IPS-15b (cell line): ENCODE data around the gene HK1.
"Not testable (repeated sequence)": the region's sequence is repeated elsewhere in the genome, so short reads cannot be mapped to it uniquely, and the experiment has no call there.

Experiments used
- H3K27me3 ChIP-seq: one replicate; pipeline ENCODE4 v1.6.1; 2013; ENCODE audit warnings: low read length; ENCODE audit not compliant: control insufficient read depth, insufficient read depth
- H3K36me3 ChIP-seq: one replicate; pipeline ENCODE4 v1.6.1; 2013; ENCODE audit warnings: low read length; ENCODE audit not compliant: control insufficient read depth, insufficient read depth
- H3K4me1 ChIP-seq: one replicate; pipeline ENCODE4 v1.6.1; 2013; ENCODE audit warnings: mild to moderate bottlenecking, low read length; ENCODE audit not compliant: control insufficient read depth, insufficient read depth
- H3K4me3 ChIP-seq: one replicate; pipeline ENCODE4 v1.5.1; 2013; ENCODE audit warnings: low read depth, low read length
- H3K9ac ChIP-seq: one replicate; pipeline ENCODE4 v1.6.1; 2013; ENCODE audit warnings: low read depth, mild to moderate bottlenecking, low read length
- H3K9me3 ChIP-seq: one replicate; pipeline ENCODE4 v1.6.1; 2013; ENCODE audit warnings: mild to moderate bottlenecking, low read length; ENCODE audit not compliant: control insufficient read depth, insufficient read depth

The HK1 gene

DNA sequence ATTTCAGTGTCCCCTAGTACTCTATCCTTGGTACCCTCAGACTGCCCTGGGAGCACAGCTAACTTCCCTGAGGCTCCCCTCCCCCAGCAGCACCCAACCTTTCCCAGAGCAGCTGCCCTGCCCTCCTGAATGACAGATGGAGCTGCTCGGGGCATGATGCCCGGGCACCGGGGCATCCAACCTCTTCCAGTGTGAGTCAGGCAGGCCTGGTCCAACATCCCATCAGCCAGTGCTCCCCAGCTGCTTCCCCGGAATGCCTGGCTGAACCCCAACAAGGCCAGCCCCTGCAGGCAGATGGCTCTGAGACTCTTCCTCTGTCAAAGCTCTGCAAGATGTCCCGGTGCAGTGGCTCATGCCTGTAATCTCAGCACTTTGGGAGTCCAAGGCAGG, 161.0 kb downstream of the HK1 start:
- H3K4me3 ChIP-seq, result no peak overlapping the region
- H3K9ac ChIP-seq, result no peak overlapping the region

DNA sequence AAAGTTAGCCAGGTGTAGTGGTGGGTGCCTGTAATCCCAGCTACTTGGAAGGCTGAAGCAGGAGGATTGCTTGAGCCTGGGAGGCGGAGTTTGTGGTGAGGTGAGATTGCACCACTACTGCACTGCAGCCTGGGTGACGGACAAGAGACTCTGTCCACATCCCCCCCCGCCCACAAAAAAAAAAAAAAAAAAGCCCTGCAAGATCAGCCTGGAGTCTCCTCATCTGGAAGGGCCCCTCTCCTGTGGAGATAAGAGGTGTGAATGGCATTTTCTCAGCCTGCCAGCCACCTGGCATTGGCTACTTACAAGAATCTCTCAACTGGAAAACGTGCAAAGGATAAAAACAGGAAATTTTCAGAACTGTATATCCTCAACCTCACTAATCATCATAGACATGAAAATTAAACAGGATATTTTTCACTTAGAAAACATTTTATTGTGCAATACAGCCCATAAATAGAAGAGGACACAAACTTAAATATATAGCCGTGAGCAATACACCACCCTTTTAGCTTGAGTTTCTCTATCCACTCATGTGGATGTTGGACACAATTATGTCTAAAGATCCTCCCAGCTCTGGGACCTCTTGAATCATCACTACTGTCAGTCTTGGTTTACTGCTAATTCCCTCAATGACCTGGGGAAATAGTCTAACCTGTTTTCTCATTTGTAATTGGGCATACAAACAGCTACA, 161.7 kb downstream of the HK1 start:
- Histone ChIP-seq H3K9me3 (no peaks in the 10 kb centered on the region), H3K4me1 (peaks cover 2% of the 10 kb centered on the region), H3K27me3 (peaks cover 5% of the 10 kb centered on the region), H3K4me3 (no peak overlapping the region), H3K9ac (no peak overlapping the region), H3K36me3 (no peaks in the 10 kb centered on the region)

More for the DNA sequence above, 161.0 kb downstream of the HK1 start:
- Histone ChIP-seq H3K36me3 (no peaks in the 10 kb centered on the region), H3K4me1 (peaks cover 2% of the 10 kb centered on the region), H3K9me3 (no peaks in the 10 kb centered on the region), H3K27me3 (peaks cover 3% of the 10 kb centered on the region)

DNA sequence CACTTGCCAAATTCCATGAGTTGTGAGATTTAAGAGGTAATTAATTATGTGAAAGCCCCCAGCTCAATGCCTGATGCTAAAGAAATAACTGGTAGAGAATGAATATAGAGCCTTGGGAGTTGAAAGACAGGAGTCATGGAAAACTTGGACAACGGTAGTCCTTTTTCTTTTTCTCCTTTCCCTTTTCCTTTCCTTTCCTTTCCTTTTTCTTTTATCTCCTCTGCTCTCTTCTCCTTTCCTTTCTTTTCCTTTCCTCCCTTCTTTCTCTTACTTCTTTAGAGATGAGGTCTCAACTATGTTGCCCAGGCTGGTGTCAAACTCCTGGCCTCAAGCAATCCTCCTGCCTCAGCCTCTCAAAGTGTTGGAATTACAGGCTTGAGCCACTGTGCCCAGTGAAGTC, 165.1 kb downstream of the HK1 start:
- Histone ChIP-seq H3K27me3 (peaks cover 8% of the 10 kb centered on the region), H3K4me3 (no peak overlapping the region), H3K9me3 (no peaks in the 10 kb centered on the region), H3K36me3 (no peaks in the 10 kb centered on the region), H3K9ac (no peak overlapping the region), H3K4me1 (peaks cover 2% of the 10 kb centered on the region)

GRCh38 chr10:69445041-69445440, 166.7 kb downstream of the HK1 start:
- Histone ChIP-seq H3K9me3 (no peaks in the 10 kb centered on the region), H3K4me1 (no peaks in the 10 kb centered on the region), H3K27me3 (peaks cover 12% of the 10 kb centered on the region), H3K9ac (no peak overlapping the region), H3K4me3 (no peak overlapping the region), H3K36me3 (no peaks in the 10 kb centered on the region)

GRCh38 chr10:69446229-69446628, 167.9 kb downstream of the HK1 start:
- no peaks in the 10 kb centered on the region for H3K36me3 ChIP-seq
- no peaks in the 10 kb centered on the region for H3K4me1 ChIP-seq
- no peak overlapping the region for H3K4me3 ChIP-seq
- H3K27me3 ChIP-seq, result peaks cover 15% of the 10 kb centered on the region
- H3K9ac ChIP-seq, result no peak overlapping the region
- H3K9me3 ChIP-seq, result no peaks in the 10 kb centered on the region

DNA sequence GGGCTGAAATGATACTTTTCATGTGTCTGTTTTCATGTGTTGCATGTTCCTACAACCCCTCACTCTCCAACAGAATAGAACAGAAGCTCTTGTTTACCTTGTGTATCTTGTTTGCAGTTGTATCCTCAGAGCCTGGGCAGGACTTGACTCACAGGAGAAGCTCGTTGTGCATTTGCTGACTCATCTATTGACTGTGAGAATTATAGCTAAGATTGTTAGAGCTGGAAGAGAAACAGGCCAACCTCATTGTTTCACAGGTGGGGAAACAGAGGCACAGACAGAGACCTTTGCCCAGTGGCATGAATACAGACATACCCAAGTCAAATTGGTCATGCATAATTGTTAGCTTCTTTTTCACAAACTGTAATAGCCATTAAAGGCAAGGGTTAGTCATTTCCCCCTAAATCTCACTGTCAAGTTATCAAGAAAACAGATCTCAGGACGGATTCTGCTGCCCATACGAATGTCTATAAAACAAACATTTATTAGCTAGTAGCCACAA, 168.4 kb downstream of the HK1 start:
- Histone ChIP-seq H3K4me3 (no peak overlapping the region), H3K9ac (no peak overlapping the region), H3K4me1 (no peaks in the 10 kb centered on the region), H3K27me3 (peaks cover 15% of the 10 kb centered on the region), H3K36me3 (no peaks in the 10 kb centered on the region), H3K9me3 (no peaks in the 10 kb centered on the region)

DNA sequence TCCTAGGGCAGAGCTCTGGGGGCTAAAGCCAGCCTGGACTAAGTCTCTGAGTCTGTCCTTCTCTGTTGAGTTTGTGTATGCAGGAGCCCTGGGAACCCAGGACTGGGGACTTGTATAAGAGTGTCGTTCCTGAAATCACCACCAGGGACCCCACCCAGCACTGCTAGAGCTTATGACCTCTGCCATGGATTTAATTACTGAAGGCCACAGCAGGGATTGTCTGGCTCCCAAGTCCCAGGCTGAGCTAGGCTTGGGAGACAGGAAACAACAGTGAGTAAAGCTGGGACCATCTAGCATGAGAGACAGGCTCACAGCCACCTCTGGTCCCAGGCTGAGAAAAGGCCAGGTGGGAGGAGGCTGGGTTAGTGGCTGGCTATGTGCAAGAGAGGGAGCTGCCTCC, 171.5 kb downstream of the HK1 start:
- no peaks in the 10 kb centered on the region for H3K4me1 ChIP-seq
- no peaks in the 10 kb centered on the region for H3K36me3 ChIP-seq

DNA sequence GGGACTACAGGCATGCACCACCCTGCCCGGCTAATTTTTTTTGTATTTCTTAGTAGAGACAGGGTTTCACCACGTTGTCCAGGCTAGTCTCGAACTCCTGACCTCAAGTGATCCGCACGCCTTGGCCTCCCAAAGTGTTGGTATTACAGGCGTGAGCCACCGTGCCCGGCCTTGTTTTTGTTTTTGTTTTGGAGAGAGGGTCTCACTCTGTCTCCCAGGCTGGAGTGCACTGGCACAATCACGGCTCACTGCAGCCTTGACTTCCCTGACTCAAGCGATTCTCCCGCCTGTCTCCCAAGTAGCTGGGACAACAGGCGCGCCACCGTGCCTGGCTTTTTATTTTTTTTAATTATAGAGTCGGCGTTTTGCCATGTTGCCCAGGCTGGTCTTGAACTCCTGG, 172.1 kb downstream of the HK1 start:
- H3K9ac ChIP-seq, H3K9me3 ChIP-seq, H3K36me3 ChIP-seq, H3K4me1 ChIP-seq: not testable (repeated sequence)
- Histone ChIP-seq H3K4me3 (peak overlapping the region; percentile 72), H3K27me3 (peaks cover 35% of the 10 kb centered on the region)

More for the DNA sequence above, 171.5 kb downstream of the HK1 start:
- H3K9me3 ChIP-seq, result no peaks in the 10 kb centered on the region
- peaks cover 35% of the 10 kb centered on the region for H3K27me3 ChIP-seq
- no peak overlapping the region for H3K9ac ChIP-seq
- H3K4me3 ChIP-seq, result no peak overlapping the region

DNA sequence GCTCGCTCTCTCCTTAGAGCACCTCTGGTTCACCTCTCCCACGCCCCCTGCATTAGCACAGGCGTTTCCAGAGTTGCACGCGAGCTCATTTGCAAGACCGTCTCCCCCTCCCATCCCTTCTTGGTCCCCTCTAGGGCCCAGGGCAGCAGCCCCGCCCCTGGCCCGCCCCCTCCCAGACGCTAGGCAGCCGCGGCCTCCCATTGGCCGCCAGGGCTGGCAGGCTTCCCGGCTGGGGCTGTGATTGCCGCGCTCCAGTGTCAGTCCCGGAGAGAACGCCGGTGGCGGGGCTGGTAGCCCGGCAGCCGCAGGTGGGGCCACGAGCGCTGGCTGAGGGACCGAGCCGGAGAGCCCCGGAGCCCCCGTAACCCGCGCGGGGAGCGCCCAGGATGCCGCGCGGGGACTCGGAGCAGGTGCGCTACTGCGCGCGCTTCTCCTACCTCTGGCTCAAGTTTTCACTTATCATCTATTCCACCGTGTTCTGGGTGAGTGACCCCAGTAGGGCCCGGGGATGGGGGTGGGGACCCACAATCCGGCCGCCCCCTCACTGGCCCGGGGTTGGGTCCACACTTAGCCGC, 173.0 kb downstream of the HK1 start, which contains the start of gene TSPAN15:
TSS of gene TSPAN15 (plus strand) at position 257 of the 575 bp plus-strand sequence. CDS start at position 387, 130 bp downstream.
- H3K9me3 ChIP-seq, result no peaks in the 10 kb centered on the region
- peak within 1 kb of the TSS; percentile 26 for H3K9ac ChIP-seq
- H3K4me1 ChIP-seq, result no peaks in the 10 kb centered on the region

More for the DNA sequence above, 173.0 kb downstream of the HK1 start, which contains the start of gene TSPAN15:
- no peaks in the 10 kb centered on the region for H3K36me3 ChIP-seq
- H3K27me3 ChIP-seq, result peaks cover 35% of the 10 kb centered on the region
- H3K4me3 ChIP-seq, result peak within 1 kb of the TSS; percentile 72
